Aortic smooth muscle cell (primary cell): ENCODE results near the gene TXNDC5. TPM values are rescaled to one million over a fixed set of nuclear protein-coding genes. Genes with fewer than 3 reads are reported as not detected.

ENCODE experiments used
- total RNA-seq: library from RNA; depleted of rRNA; stranded (reverse); fragments of >200 nt; gene quantifications from 2 replicates; pipeline ENCODE4 v1.2.3, GENCODE V29; 2014

TXNDC5 gene
- total RNA-seq, result 548 and 590 TPM in 2 replicates

DNA sequence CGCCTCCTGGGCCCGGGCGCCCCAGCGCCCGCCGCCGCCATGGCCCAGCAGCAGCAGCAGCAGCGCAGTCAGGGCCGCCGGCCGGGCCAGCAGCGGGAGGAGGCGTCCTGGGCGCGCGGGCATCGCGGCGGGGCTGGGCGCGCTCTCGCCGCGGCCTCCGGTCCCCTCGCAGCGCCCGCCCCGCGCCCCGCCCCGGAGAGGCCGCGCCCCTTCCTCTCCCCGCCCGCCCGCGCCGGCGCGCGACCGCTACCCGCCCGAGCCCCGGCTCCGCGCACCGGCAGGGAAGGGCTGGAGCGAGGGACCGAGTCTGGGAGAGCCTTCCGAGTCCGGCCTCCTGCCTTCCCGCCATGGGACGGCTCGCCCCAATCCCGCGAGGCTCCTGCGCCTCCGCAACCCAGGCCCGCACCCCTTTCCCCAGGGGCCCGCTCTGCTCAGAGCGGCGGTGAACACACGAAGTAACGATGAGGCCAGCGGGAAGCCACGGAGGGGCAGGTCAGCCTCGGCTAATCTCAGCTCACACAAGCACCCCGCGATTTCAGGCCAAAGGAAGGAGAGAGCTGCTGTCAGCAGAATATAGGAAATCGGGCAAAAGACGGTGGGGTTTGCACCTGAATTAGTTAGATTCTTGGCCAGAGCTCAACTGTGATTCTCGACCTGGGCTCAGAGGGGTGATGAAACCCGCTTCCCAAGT, at the start of gene TXNDC5:
TXNDC5 (minus strand) TSS at position 135 of the 691 bp plus-strand sequence; CDS start at position 123, 12 bp downstream.

Other genes starting within 250 kb of the TXNDC5 start
- 5.4 and 7.9 TPM in 2 replicates for gene BMP6, start 184.7 kb downstream of the TXNDC5 start, total RNA-seq
- 22.9 and 28.2 TPM in 2 replicates for gene BLOC1S5, start 153.6 kb upstream of the TXNDC5 start, total RNA-seq
- 36.3 and 44.1 TPM in 2 replicates for gene EEF1E1, start 191.8 kb upstream of the TXNDC5 start, total RNA-seq